ENCODE measurements around the gene PAK6.

PAK6 gene

DNA sequence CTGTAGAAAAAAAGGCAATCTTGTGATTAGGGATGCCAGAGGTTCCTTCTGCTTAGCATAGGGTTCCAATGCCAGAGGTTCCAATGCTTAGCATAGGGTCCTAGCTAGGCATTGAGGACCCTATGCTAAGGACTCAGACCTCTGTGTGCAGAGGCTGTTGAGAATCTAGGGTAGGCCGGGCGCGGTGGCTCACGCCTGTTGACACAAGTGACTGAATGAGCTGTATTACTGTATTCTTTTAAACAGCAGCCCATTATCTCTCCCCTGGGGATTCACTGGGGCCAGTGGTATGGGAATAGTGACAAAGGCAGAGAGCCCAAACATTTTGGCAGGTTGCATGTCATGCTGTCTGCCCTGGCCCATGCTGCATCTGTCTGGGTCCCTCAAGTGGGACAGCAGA lies 16.2 kb downstream of the PAK6 start:
- H3K4me3 ChIP-seq (ENCODE audit: low read depth, low read length), result no peak overlapping the region

DNA sequence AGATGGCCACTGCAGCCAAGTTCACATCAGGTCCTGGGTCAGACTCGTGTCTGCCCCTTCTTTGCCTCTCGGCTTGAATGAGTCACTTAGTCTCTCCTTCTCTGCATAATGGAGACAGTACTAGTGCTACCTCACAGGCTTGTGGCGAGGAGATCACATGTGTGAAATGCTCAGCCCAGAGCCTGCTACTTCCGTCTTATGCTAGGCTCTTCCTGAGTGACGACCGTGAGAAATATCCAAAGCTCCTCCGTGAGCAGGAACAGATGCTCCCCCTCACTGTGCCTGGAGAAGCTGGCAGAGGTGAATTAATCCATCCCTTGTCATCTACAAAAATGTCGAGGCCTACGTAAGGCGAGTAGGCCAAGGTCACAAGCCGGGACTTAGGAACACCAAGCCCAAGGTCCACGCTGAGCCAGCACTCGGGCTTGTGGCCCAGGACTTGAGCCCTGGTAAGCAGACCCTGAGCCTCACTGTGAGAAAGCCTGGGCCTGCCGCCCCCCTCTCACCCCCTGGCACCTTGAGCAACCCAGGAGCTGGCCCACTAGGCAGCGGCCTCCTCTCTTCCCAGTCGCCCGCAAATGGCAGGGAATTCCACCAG lies 17.9 kb downstream of the PAK6 start:
- H3K4me3 ChIP-seq (ENCODE audit: low read depth, low read length), result no peak overlapping the region

DNA sequence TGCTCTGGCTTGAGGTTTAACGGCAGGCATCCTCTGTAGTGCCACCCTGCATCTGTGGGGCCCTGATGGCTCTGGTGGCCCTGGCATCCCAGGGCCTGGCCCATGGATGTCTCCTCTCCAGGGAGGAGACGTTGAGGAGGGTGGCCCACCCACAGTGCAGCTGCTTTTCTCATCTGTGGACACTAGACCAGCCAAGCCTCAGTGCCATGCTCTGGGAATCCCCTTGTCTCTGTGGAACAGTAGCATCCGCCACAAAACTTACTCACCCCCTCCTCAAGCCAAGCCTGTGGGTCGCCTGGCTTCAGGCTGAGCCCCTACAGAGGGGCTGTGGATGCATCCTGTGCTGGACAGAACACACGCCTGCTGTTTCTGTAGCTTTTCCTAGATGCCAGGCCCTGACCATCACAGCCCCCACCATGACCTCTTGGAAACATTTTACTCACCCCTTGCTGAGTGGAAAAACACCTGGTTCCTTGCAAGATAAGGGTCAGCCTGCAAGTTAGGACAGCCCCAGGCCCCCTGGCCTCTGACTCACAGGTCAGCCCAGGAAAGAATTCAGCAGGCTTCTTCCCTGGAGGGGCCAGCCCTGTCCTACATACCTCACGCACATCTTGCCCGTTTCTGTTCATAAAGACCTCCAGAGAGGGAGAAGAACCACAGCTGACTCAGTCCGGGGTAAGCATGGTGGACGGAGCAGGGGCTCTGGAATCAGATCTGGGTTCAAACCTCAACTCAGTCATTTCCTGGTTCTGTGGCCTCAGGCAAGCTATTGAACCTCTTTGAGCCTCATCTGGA lies 19.0 kb downstream of the PAK6 start:
- H3K4me3 ChIP-seq (ENCODE audit: low read depth, low read length), result no peak overlapping the region

DNA sequence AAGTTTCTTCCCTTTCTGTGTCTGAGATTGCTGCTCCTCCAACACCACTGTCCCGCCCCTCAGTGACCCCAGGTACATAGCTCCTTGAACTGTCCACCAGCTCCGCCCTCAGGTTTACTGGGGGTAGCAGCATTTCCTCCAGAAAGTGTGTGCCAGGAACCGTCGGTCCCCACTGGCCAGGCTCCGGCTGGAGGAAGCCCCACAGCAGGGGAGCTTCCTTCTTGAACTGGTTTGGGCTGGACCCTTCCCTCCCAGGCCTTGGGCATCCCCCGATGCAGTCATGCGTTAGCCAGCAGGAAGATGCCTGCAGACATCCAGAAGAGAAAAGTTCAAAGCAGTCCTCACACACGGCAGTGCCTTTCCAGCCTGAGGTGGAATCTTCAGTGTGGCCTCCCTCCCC lies 19.7 kb downstream of the PAK6 start:
- H3K4me3 ChIP-seq (ENCODE audit: low read depth, low read length), result no peak overlapping the region

DNA sequence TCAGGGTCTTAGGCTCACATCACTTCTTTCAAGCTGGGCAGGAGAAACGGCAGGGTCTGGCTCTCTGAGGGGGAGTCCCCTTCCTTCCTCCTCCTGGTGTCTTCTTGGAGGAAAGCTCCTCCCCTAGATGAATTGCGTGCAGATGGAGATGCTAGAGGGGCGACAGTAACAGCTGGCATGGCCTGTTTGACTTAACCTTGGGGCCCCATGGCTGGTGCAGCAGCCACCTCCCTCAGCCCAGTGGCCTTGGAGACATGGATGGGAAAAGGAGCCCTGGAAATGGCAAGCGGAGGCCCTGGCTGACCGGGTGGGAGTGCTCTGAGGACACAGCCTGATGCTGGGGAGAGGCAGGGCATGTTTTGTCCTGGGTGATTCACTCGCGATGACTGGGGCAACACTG lies 20.2 kb downstream of the PAK6 start:
- no peak overlapping the region for H3K4me3 ChIP-seq (ENCODE audit: low read depth, low read length)

- H3K4me3 ChIP-seq (ENCODE audit: low read depth, low read length), result no peak overlapping the region
Measured at GRCh38 chr15:40263024-40263754, 24.3 kb downstream of the PAK6 start.

GRCh38 chr15:40264321-40265153 lies 25.7 kb downstream of the PAK6 start:
- H3K4me3 ChIP-seq (ENCODE audit: low read depth, low read length), result no peak overlapping the region

DNA sequence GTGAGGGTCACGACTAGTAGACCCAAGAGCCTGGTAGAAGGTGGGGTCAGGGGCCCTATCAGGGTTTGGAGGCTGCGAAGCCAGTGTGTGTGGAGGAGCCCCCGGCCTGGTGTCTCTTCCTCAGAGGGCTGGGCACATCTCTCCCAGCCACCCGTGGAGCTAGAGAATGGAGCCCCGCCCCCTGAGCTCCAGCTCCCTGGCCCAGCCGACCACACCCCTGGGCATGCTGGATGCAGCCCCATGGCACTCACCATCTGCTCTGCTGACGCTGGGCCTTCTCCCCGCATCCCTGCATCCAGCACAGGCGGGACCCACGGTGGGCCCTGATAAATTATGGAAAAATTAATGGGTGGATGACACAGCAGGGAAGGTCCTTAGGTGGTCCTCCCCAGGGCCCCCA lies 26.5 kb downstream of the PAK6 start:
- no peak overlapping the region for H3K4me3 ChIP-seq (ENCODE audit: low read depth, low read length)

DNA sequence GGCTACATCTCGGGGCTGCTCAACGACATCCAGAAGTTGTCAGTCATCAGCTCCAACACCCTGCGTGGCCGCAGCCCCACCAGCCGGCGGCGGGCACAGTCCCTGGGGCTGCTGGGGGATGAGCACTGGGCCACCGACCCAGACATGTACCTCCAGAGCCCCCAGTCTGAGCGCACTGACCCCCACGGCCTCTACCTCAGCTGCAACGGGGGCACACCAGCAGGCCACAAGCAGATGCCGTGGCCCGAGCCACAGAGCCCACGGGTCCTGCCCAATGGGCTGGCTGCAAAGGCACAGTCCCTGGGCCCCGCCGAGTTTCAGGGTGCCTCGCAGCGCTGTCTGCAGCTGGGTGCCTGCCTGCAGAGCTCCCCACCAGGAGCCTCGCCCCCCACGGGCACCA lies 27.0 kb downstream of the PAK6 start:
- H3K4me3 ChIP-seq (ENCODE audit: low read depth, low read length), result no peak overlapping the region

GRCh38 chr15:40266828-40267304 lies 28.0 kb downstream of the PAK6 start:
- no peak overlapping the region for H3K4me3 ChIP-seq (ENCODE audit: low read depth, low read length)

GRCh38 chr15:40267670-40268069 lies 28.8 kb downstream of the PAK6 start:
- H3K4me3 ChIP-seq (ENCODE audit: low read depth, low read length), result no peak overlapping the region

DNA sequence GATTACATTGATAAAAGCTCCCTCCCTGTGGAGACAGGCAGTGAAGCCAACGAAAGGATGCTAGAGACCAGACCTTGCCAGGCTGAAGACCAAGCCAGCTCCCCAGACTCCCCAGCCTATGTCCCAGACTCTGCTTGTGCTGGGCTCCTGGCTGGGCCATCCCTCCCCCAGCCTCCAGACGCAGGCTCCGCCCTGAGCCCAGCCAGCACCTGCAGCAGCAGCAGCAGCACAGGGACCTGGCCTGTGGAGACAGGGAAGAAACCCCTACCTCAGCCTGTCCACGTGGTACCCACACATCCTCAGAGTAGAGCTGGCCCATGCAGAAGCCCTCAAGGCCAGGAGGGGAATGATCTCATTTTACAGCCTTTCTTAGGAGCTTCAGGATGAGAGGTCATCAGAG lies 30.7 kb downstream of the PAK6 start:
- H3K4me3 ChIP-seq (ENCODE audit: low read depth, low read length), result no peak overlapping the region

DNA sequence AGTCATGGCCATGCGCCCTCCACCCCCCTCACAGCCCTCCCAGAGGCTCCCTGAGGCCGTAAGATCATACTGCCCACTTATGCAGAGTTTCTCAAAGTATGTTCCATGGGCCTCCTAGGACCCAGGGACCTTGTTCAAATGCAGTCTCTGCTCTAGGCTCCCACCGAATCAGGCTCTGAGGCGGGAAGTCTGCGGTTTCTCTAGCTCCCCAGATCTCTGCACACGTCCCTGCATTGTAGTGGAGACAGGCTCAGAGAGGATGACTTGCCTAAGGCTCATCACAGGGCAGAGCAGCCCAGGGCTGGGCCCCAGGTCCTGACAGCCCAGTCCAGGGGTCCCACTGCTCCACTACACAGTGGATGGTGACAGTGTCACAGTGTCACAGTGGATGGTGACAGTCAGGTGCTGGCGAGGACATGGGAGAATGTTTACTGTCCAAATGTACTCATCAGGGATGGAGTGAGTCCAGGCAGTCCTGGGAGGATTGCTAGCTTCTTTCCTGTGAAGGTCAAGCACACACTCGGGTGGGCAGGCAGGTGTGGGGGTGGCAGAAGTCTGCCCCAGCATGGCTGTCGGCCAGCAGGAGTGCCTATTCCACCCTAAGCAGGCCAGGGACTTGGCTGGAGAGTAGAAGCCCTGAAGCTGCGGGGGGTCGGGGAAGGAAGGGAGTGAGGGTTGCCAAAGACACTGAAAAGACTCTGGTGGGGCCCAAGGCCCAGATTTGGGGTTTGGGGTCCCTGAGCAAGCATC lies 31.6 kb downstream of the PAK6 start:
- H3K4me3 ChIP-seq (ENCODE audit: low read depth, low read length), result no peak overlapping the region

GRCh38 chr15:40271685-40272484 lies 33.0 kb downstream of the PAK6 start:
- H3K4me3 ChIP-seq (ENCODE audit: low read depth, low read length), result no peak overlapping the region

- H3K4me3 ChIP-seq (ENCODE audit: low read depth, low read length), result no peak overlapping the region
Measured at GRCh38 chr15:40272485-40273056, 33.7 kb downstream of the PAK6 start.

- no peak overlapping the region for H3K4me3 ChIP-seq (ENCODE audit: low read depth, low read length)
Measured at GRCh38 chr15:40273428-40273827, 34.6 kb downstream of the PAK6 start.

DNA sequence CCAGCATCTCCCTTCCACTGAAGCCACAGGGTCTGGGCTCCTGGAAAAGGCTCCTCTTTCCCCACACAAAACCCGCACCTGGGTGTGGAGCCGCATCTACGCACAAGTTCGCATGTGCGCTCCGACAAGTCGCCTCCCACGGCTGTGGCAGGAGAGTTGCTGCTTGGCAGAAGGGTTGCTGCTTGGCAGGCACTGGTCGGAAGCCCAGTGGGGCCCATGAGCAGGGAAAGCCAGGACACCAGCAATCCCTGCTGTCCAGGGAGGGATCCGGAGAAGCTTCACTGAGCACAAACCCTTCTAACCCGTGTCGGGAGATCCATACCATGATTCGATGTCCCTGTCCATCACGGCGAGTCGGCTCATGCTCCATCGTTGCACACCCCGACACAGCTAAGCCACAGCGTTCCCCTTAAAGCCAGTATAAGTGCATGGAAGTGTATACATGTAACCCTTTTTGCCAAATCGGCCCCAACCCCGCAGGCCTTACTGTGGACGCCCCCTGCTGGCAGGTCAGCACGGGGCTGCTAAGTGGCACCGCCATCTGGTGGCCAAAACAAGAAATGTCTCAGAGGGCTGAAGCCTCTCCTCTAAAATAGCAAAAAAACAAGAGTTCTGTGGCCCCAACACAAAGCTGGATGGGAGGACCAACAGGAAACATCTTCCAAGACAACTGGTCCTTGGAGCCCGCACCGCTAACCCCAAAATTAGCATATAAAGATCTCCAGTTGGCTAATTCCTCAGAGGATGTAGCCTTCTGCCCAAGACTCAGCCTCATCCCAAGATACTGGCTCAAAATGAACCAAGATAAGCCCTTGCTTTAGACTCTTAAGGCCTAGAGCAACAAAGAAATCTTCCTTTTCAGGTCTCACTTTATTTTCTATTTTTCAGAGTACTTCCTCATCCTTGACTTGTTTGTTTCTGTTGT lies 35.7 kb downstream of the PAK6 start:
- H3K4me3 ChIP-seq (ENCODE audit: low read depth, low read length), result no peak overlapping the region

DNA sequence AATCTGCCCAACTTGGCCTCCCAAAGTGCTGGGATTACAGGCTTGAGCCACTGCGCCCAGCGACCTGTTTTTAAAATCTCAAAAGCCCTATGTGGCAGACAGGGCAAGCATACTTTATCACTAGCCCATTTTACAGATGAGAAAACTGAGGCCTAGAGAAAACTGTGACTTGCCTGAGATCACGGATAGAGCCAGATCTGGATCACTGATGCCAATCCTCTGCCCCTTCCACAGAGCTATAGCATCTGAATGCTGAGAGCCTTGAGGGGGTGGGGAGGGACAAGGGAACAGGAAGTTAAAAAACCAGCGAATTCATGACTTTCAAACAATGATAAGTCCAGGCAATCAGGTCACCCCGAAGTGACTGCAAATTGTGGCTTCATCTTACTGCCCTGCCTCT lies 36.7 kb downstream of the PAK6 start:
- no peak overlapping the region for H3K4me3 ChIP-seq (ENCODE audit: low read depth, low read length)

All from iPS-11a (cell line).